ENCODE results near the gene DGLUCY. TPM values are rescaled to one million over a fixed set of nuclear protein-coding genes. Genes with fewer than 3 reads are reported as not detected.
"Not testable (repeated sequence)": the region's sequence is repeated elsewhere in the genome, so short reads cannot be mapped to it uniquely, and the experiment has no call there.

Gene DGLUCY
- polyA plus RNA-seq, 5 donors, result 53.0 to 71.5 (median 59.0) TPM

- no peak for DNase-seq
These were observed 143.6 kb downstream of the DGLUCY start for GRCh38 chr14:91257328-91258010.

GRCh38 chr14:91258011-91258618 lies 144.2 kb downstream of the DGLUCY start:
- DNase-seq, result no peak

- DNase-seq, result no peak
These were observed 145.0 kb downstream of the DGLUCY start for GRCh38 chr14:91258876-91259275.

GRCh38 chr14:91261115-91261514 lies 147.2 kb downstream of the DGLUCY start:
- no peak for DNase-seq

- DNase-seq, result no peak
These were observed 148.2 kb downstream of the DGLUCY start for GRCh38 chr14:91261986-91262549.

GRCh38 chr14:91263329-91263728 lies 149.5 kb downstream of the DGLUCY start:
- no peak for DNase-seq

GRCh38 chr14:91264151-91265150 lies 150.6 kb downstream of the DGLUCY start:
- no peak for DNase-seq

- DNase-seq, result no peak
These were observed 151.5 kb downstream of the DGLUCY start for GRCh38 chr14:91265404-91265803.

- not testable (repeated sequence) for DNase-seq
These were observed 152.4 kb downstream of the DGLUCY start for GRCh38 chr14:91266276-91266675.

GRCh38 chr14:91267965-91268437 lies 154.1 kb downstream of the DGLUCY start:
- no peak for DNase-seq

GRCh38 chr14:91269076-91269991 lies 155.5 kb downstream of the DGLUCY start:
- DNase-seq, result peak; percentile 61 to 72

GRCh38 chr14:91270188-91270587 lies 156.3 kb downstream of the DGLUCY start:
- DNase-seq, result no peak

- DNase-seq, result no peak
These were observed 156.7 kb downstream of the DGLUCY start for GRCh38 chr14:91270619-91271018.

- DNase-seq, result no peak
These were observed 157.8 kb downstream of the DGLUCY start for GRCh38 chr14:91271639-91272038.

- no peak for DNase-seq
These were observed 158.7 kb downstream of the DGLUCY start for GRCh38 chr14:91272341-91273272.

- no peak for DNase-seq
These were observed 159.5 kb downstream of the DGLUCY start for GRCh38 chr14:91273273-91273884.

- DNase-seq, result no peak
These were observed 160.0 kb downstream of the DGLUCY start for GRCh38 chr14:91273885-91274273.

- no peak for DNase-seq
These were observed 160.9 kb downstream of the DGLUCY start for GRCh38 chr14:91274796-91275195.
